HG02943 (cell line): ENCODE measurements around the gene ETNK2.

Experiments used
- ATAC-seq: cut with Tn5 transposase; IDR thresholded peaks from one replicate; pipeline ENCODE4 v1.9.1; 2021; ENCODE audit warnings: mild to moderate bottlenecking, low read depth, moderate library complexity; ENCODE audit not compliant: unreplicated experiment

ETNK2 gene

GRCh38 chr1:204127597-204128242, 24.1 kb downstream of the ETNK2 start:
- no peak for ATAC-seq

- no peak for ATAC-seq
Observed at GRCh38 chr1:204126956-204127355, 24.9 kb downstream of the ETNK2 start.

GRCh38 chr1:204126386-204126785, 25.5 kb downstream of the ETNK2 start:
- no peak for ATAC-seq

- ATAC-seq = no peak
Observed at GRCh38 chr1:204125759-204126351, 26.0 kb downstream of the ETNK2 start.

- ATAC-seq = no peak
Observed at GRCh38 chr1:204124639-204125038, 27.2 kb downstream of the ETNK2 start.

- no peak for ATAC-seq
Observed at GRCh38 chr1:204123376-204123775, 28.5 kb downstream of the ETNK2 start.

GRCh38 chr1:204121840-204122555, 29.8 kb downstream of the ETNK2 start:
- ATAC-seq = no peak

- ATAC-seq = no peak
Observed at GRCh38 chr1:204116539-204116938, 35.3 kb downstream of the ETNK2 start.

GRCh38 chr1:204115116-204115515, 36.7 kb downstream of the ETNK2 start:
- ATAC-seq = no peak

GRCh38 chr1:204114606-204115005, 37.2 kb downstream of the ETNK2 start:
- no peak for ATAC-seq

- ATAC-seq = no peak
Observed at GRCh38 chr1:204113896-204114295, 37.9 kb downstream of the ETNK2 start.

- no peak for ATAC-seq
Observed at GRCh38 chr1:204112876-204113730, 38.7 kb downstream of the ETNK2 start.

GRCh38 chr1:204110894-204111633, 40.8 kb downstream of the ETNK2 start:
- ATAC-seq = no peak

GRCh38 chr1:204108312-204109141, 43.3 kb downstream of the ETNK2 start:
- no peak for ATAC-seq

GRCh38 chr1:204107892-204108291, 44.0 kb downstream of the ETNK2 start:
- no peak for ATAC-seq

GRCh38 chr1:204106825-204107224, 45.0 kb downstream of the ETNK2 start:
- ATAC-seq = no peak

- no peak for ATAC-seq
Observed at GRCh38 chr1:204105131-204105515, 46.7 kb downstream of the ETNK2 start.

GRCh38 chr1:204104331-204105130, 47.3 kb downstream of the ETNK2 start:
- ATAC-seq = no peak

GRCh38 chr1:204103431-204103741, 48.5 kb downstream of the ETNK2 start:
- ATAC-seq = no peak
